HG03442 (cell line): ENCODE measurements around the gene RAP2B.
"Not testable (repeated sequence)": the region's sequence is repeated elsewhere in the genome, so short reads cannot be mapped to it uniquely, and the experiment has no call there.

Source experiments
- ATAC-seq: cut with Tn5 transposase; IDR thresholded peaks from one replicate; pipeline ENCODE4 v1.9.1; 2021; ENCODE audit warnings: mild to moderate bottlenecking, moderate library complexity; ENCODE audit not compliant: unreplicated experiment

Gene RAP2B

DNA sequence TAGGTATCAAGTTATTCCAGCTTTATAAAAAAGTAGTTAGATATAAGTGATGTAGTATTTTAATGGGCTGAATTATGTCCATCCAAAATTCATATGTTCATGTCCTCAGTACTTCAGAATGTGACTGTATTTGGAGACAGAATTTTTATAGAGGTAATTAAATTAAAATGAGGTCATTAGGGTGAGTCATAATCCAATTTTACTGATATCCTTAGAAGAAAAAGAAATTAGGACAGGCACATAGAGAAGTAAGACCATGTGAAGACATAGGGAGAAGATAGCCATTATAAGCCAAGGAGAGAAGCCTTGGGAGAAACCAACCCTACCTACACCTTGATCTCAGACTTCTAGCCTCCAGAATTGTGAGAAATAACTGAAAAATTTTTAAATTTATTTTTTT lies 30.3 kb downstream of the RAP2B start:
- no peak for ATAC-seq

DNA sequence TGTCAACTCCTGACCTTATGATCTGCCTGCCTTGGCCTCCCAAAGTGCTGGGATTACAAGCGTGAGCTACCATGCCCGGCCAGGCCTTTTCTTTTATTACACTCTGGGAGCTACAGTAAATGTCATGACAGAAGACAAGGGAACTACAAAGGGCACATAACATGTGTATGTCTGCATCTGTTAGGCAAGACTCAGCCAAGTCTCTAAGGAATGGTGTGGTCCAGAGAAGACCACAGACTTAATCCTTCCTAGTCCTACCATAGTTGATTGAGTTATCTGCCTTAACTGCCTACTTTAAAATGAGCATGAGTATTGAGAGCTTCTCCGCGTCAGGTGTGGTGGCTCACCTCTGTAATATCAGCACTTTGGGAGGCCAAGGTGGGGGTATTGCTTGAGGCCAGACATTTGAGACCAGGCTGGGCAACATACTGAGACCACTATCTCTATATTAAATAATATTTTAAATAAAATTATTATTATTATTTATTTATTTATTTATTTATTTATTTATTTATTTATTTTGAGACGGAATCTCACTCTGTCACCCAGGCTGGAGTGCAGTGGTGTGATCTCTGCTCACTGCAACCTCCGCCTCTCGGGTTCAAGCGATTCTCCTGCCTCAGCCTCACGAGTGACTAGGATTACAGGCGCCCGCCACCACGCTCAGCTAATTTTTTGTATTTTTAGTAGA lies 31.9 kb downstream of the RAP2B start:
- ATAC-seq, result not testable (repeated sequence)

DNA sequence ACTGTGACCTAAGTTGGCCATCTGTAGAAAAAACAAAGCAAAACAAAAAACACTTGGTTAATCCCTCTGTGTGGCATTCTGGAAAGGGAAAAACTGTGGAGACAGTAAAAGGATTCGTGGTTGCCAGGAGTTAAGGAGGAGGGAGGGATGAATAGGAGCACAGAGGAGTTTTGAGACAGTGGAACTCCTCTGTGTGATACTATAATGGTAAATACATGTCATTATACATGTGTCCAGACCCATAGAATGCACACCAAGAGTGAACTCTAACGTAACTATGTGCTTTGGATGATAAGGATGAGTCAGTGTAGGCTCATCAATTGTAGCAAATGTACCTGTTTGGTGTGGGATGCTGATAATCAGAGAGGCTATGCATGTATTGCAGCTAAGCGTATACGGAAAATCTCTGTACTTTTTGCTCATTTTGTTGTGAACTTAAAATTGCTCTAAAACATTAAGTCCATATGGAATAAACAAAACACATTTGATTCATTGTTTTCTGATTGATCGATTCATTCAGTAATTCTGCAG lies 33.4 kb downstream of the RAP2B start:
- no peak for ATAC-seq

DNA sequence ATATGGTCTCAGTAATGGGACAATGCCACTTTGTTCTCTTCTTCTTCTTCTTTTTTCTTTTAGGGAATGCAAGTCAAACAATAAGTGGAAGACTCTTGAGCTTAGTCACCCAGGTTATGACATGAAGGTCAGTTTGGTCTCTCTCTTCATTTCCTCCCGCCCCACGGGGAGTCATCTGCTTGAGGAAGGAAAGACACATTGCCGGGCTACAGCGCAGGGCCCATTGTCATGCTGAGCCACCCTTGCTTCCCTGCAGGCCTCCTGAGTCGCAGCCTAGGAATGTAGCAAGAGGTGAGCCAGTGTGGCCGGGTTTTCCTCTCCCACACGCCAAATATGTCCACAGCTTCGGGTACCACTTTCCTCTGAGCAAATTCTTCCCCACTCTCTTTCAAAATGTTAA lies 47.6 kb downstream of the RAP2B start:
- no peak for ATAC-seq

DNA sequence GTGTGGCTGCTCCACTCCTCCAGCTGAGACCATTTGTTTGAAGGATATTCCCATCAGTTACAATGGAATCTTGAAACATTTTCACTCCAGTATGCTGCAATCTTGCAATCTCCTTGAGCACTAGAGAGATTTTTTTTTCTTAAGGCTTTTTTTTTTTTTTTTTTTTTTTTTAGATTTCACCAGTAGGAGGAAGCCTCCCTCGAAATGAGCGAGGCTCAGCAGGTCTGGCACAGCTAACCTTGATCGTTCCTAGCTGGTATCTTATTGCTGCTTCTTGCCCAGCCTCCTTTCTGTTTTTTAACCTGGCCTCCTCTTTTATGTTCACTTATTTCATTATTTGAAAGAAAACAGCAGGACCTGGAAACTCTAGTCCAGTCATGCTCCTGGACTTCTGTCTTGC lies 48.1 kb downstream of the RAP2B start:
- no peak for ATAC-seq

DNA sequence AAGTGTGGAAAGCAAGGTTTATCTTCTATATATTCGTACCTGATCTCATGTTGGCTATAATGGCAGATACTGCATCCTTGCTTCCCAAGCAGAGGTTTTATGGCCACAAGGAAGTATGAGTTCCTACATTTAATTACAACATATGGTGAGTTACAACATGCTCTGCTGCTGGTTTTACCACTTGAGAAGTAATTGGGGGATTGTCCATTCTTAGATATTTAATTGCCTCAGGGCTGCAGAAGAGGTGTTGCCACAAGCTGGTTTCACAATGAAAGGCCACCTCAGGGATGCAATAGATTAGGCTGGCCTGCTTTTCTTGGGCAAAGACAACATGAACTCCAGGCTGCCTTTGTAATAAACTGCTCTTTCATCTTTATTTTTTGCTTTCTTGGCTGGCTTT lies 48.6 kb downstream of the RAP2B start:
- no peak for ATAC-seq

DNA sequence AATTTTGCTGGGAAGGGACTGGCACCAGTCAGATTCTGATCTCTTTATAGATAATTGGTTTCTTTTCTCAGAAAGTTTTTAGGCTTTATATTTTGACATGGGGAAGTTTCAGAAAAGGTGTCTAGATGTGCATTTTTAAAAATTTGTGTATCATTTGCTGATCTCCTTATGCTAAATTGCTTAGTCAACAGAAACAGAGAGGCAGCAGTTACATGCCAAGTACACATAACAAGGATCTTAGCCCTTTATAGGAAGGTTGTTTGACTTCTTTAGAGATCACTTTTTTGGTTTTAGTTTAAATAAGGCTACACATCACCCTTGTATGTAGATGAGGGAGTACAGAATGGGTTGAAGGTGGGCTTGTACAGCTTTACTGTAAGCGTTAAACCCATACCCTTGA lies 53.5 kb downstream of the RAP2B start:
- no peak for ATAC-seq

DNA sequence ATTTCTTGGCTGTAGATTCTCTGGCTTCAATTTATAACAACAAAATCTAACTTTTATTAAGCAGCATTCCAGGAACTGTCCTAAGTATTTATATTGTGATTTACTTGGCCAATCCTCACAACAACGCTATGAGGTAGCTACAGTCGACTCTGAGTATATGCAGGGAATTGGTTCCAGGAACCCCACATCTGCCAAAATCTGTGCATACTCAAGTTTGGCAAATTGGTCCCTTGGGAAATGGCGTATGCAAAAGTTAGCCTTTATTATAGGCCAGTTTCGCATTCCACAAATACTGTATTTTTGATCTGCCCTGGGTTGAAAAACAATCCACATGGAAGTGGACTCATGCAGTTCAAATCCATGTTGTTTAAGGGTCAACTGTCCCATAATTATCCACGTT lies 53.9 kb downstream of the RAP2B start:
- no peak for ATAC-seq

DNA sequence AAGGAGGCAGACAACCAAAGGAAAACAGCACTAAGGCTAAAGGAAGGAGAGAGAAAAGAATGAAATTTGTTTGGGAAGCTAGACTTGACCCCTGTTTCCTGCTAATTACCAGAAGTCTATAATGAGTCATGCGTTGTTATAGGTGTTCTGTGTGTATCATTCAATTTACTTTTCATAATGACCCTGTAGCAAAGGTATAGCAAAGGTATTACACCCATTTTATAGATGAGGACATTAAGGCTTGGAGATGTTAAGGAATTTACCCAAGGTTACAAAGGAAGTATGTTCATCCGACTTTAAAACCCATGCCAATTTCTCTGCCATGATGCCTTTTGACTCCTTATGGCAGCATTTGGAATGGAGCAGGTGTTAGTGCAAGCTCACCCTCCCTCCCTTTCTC lies 54.9 kb downstream of the RAP2B start:
- ATAC-seq, result no peak

DNA sequence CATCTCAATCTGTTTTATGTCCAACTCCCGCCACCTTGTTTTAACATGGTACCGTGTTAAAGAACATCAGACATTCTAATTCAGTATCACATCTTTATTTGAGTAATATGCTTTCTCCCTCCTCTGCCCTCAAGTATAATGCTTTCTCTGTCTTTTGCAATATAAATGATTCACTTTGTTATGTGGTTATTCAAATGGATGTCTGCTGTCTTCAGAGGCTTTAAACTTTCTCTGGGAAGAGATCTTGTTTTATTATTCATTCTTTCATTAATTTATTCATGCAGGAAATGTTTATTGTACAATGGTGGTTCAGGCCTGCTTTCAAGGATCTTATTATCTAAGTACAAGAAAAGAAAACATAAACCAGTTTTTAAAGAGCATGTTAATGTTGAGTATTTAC lies 57.1 kb downstream of the RAP2B start:
- ATAC-seq, result no peak
